H1 (cell line): ENCODE measurements around the gene MICU2. TPM values are rescaled to one million over a fixed set of nuclear protein-coding genes. Genes with fewer than 3 reads are reported as not detected.

Experiments used
- CTCF ChIA-PET: fragments of 300-600 bp; sonication (Branson Sonifier 250); formaldehyde crosslinking; loops from one replicate; lab custom pipeline; 2021; ENCODE audit not compliant: partially characterized antibody; lab: Charles Lee
- POLR2A ChIA-PET: fragments of 300-600 bp; sonication (Branson Sonifier 250); formaldehyde crosslinking; loops from one replicate; lab custom pipeline; 2021; ENCODE audit warnings: inconsistent platforms; ENCODE audit not compliant: partially characterized antibody; lab: Charles Lee
- DNase-seq, 2 experiments: peaks; one replicate each; pipeline versions ENCODE4 v3.0.0 to v3.0.0-alpha.2; 2010 to 2022; ENCODE audit warnings: low spot score in 2 of 2, low read depth in 1 of 2, mixed read lengths in 1 of 2
- FAIRE-seq: peaks from 2 replicates; lab custom pipeline; 2011; peaks lifted over from hg19 to GRCh38; lab: Jason Lieb, UNC
- H2AFZ ChIP-seq: 2 replicates; pipeline ENCODE4 v1.8.1; 2012; ENCODE audit warnings: low read length, inconsistent platforms
- H2AK5ac ChIP-seq: 2 replicates; pipeline ENCODE4 v1.6.1; 2013; ENCODE audit warnings: low read depth, low read length
- H2BK120ac ChIP-seq: replicated peaks from 2 replicates; pipeline ENCODE3; 2013; ENCODE audit warnings: low read depth, low read length, inconsistent platforms
- H2BK12ac ChIP-seq: 2 replicates; pipeline ENCODE4 v1.6.1; 2013; ENCODE audit warnings: low read depth, low read length
- H2BK15ac ChIP-seq: 2 replicates; pipeline ENCODE4 v1.6.1; 2013; ENCODE audit warnings: low read length
- H2BK20ac ChIP-seq: 2 replicates; pipeline ENCODE4 v1.6.1; 2013; ENCODE audit warnings: low read length
- H2BK5ac ChIP-seq: 2 replicates; pipeline ENCODE4 v1.6.1; 2013; ENCODE audit warnings: low read depth, low read length
- H3K14ac ChIP-seq: 2 replicates; pipeline ENCODE4 v1.6.1; 2013; ENCODE audit warnings: inconsistent platforms; ENCODE audit not compliant: insufficient read length
- H3K18ac ChIP-seq: 2 replicates; pipeline ENCODE4 v1.6.1; 2013; ENCODE audit warnings: low read length; ENCODE audit errors: extremely low read depth
- H3K23ac ChIP-seq: 2 replicates; pipeline ENCODE4 v1.6.1; 2013; ENCODE audit warnings: inconsistent platforms; ENCODE audit not compliant: insufficient read length
- H3K23me2 ChIP-seq: 2 replicates; pipeline ENCODE4 v1.6.1; 2013; ENCODE audit warnings: low read depth, low read length
- H3K27ac ChIP-seq: 2 replicates; pipeline ENCODE4 v1.6.1; 2011; ENCODE audit warnings: low read depth, low read length, inconsistent platforms
- H3K27me3 ChIP-seq, 4 experiments: replicated peaks in 1 of 4; 1 replicate in 1 of 4; 2 replicates in 3 of 4; pipeline versions ENCODE4 v1.6.1 to v1.8.1; 2011 to 2013; ENCODE audit warnings: low read length in 3 of 4, mild to moderate bottlenecking in 3 of 4, inconsistent platforms in 2 of 4, mixed read lengths in 2 of 4, moderate library complexity in 1 of 4; ENCODE audit not compliant: control insufficient read depth in 3 of 4, insufficient read depth in 3 of 4; ENCODE audit errors: extremely low read depth in 1 of 4
- H3K36me3 ChIP-seq, 4 experiments: 2 replicates each; pipeline versions ENCODE4 v1.6.1 to v1.8.1; 2011 to 2013; ENCODE audit warnings: mild to moderate bottlenecking in 4 of 4, low read length in 3 of 4, moderate library complexity in 2 of 4, control low read depth in 1 of 4, inconsistent platforms in 1 of 4; ENCODE audit not compliant: insufficient read depth in 4 of 4, control insufficient read depth in 2 of 4
- H3K4ac ChIP-seq: replicated peaks from 2 replicates; pipeline ENCODE3; 2013; ENCODE audit warnings: low read length, low read depth, mixed read lengths, inconsistent platforms; ENCODE audit not compliant: insufficient read length
- H3K4me1 ChIP-seq, 4 experiments: replicated peaks in 1 of 4; 1 replicate in 1 of 4; 2 replicates in 3 of 4; pipeline versions ENCODE4 v1.6.1 to v1.8.1; 2011 to 2013; ENCODE audit warnings: low read length in 3 of 4, inconsistent platforms in 2 of 4, mixed read lengths in 1 of 4; ENCODE audit not compliant: insufficient read depth in 4 of 4, control insufficient read depth in 3 of 4
- H3K4me2 ChIP-seq, 2 experiments: 2 replicates each; pipeline versions ENCODE4 v1.6.1 to v1.8.1; 2011 to 2013; ENCODE audit warnings: low read depth in 2 of 2, low read length in 2 of 2, control low read depth in 1 of 2, inconsistent platforms in 1 of 2, mild to moderate bottlenecking in 1 of 2; ENCODE audit not compliant: insufficient read depth in 1 of 2
- H3K4me3 ChIP-seq, 4 experiments: fragments of 200-600, 300-600 bp in 1 of 4; sonication (generic), shearing (Covaris generic), sonication (Bioruptor Twin) in 1 of 4; 2 replicates each; pipeline versions ENCODE4 v1.5.1 to v1.8.1; 2011 to 2016; ENCODE audit warnings: low read length in 4 of 4, low read depth in 3 of 4, control low read depth in 2 of 4, inconsistent platforms in 2 of 4, mild to moderate bottlenecking in 2 of 4, mixed read lengths in 1 of 4, moderate library complexity in 1 of 4; ENCODE audit not compliant: insufficient read depth in 2 of 4; ENCODE audit errors: extremely low read depth in 1 of 4
- H3K56ac ChIP-seq: replicated peaks from 2 replicates; pipeline ENCODE3; 2013; ENCODE audit warnings: low read depth, mild to moderate bottlenecking, mixed read lengths, low read length, inconsistent platforms; ENCODE audit not compliant: insufficient read length
- H3K79me1 ChIP-seq: 2 replicates; pipeline ENCODE4 v1.6.1; 2013; ENCODE audit warnings: low read depth, low read length, control low read depth
- H3K79me2 ChIP-seq, 2 experiments: 2 replicates each; pipeline versions ENCODE4 v1.6.1 to v1.8.1; 2012 to 2013; ENCODE audit warnings: low read length in 2 of 2, mild to moderate bottlenecking in 2 of 2, inconsistent platforms in 1 of 2; ENCODE audit not compliant: insufficient read depth in 2 of 2, control insufficient read depth in 1 of 2
- H3K9ac ChIP-seq, 4 experiments: replicated peaks in 1 of 4; 1 replicate in 1 of 4; 2 replicates in 3 of 4; pipeline versions ENCODE4 v1.6.1 to v1.8.1; 2011 to 2013; ENCODE audit warnings: low read depth in 3 of 4, low read length in 3 of 4, control low read depth in 2 of 4, mild to moderate bottlenecking in 2 of 4, moderate library complexity in 2 of 4, inconsistent platforms in 1 of 4; ENCODE audit errors: extremely low read depth in 1 of 4
- H3K9me3 ChIP-seq, 2 experiments: 2 replicates each; pipeline versions ENCODE4 v1.6.1 to v1.8.1; 2012 to 2013; ENCODE audit warnings: mild to moderate bottlenecking in 2 of 2, moderate library complexity in 2 of 2, control low read depth in 1 of 2, inconsistent platforms in 1 of 2, low read depth in 1 of 2, low read length in 1 of 2, mixed read lengths in 1 of 2; ENCODE audit not compliant: insufficient read depth in 2 of 2
- H4K20me1 ChIP-seq, 2 experiments: replicated peaks in 1 of 2; 2 replicates each; pipeline versions ENCODE3 to v1.8.1; 2011 to 2013; ENCODE audit warnings: inconsistent platforms in 2 of 2, low read length in 2 of 2, mild to moderate bottlenecking in 1 of 2; ENCODE audit not compliant: insufficient read depth in 2 of 2, control insufficient read depth in 1 of 2
- H4K5ac ChIP-seq: 2 replicates; pipeline ENCODE4 v1.6.1; 2013; ENCODE audit warnings: low read length, low read depth, mixed read lengths, inconsistent platforms; ENCODE audit not compliant: insufficient read length
- H4K8ac ChIP-seq: 2 replicates; pipeline ENCODE4 v1.8.0; 2013; ENCODE audit warnings: mild to moderate bottlenecking, moderate library complexity, low read length, inconsistent platforms; ENCODE audit not compliant: insufficient read depth; ENCODE audit errors: extremely low read depth
- H4K91ac ChIP-seq: replicated peaks from 2 replicates; pipeline ENCODE3; 2013; ENCODE audit warnings: low read length, mixed read lengths, inconsistent platforms; ENCODE audit not compliant: insufficient read length
- BACH1 ChIP-seq: IDR thresholded peaks from 2 replicates; pipeline ENCODE4 v1.6.1; 2012; ENCODE audit warnings: low read length, improper control_type of control experiment
- CBX5 ChIP-seq: fragments of 300-800, 300-1000 bp; sonication (generic); IDR thresholded peaks from 2 replicates; pipeline ENCODE4 v1.7.1; 2016; ENCODE audit warnings: antibody characterized with exemption, low read length, low read depth
- EZH2 ChIP-seq: fragments of 200-600 bp; sonication (generic); IDR thresholded peaks from 2 replicates; pipeline ENCODE4 v1.7.1; 2012; ENCODE audit warnings: low read depth, mild to moderate bottlenecking, moderate library complexity, low read length, inconsistent platforms; ENCODE audit not compliant: severe bottlenecking
- GABPA ChIP-seq: IDR thresholded peaks from 2 replicates; pipeline ENCODE4 v1.6.1; 2011; ENCODE audit warnings: mild to moderate bottlenecking, low read length, moderate library complexity, borderline replicate concordance; ENCODE audit not compliant: insufficient read depth
- HDAC6 ChIP-seq: IDR thresholded peaks from one replicate; pipeline ENCODE4 v1.7.1; 2012; ENCODE audit warnings: low read depth, mild to moderate bottlenecking, inconsistent platforms, low read length, moderate library complexity
- KDM5A ChIP-seq: fragments of 200-600 bp; IDR thresholded peaks from 2 replicates; pipeline ENCODE4 v1.7.1; 2012; ENCODE audit warnings: mild to moderate bottlenecking, low read length, inconsistent platforms, mixed read lengths
- MAFK ChIP-seq: IDR thresholded peaks from 2 replicates; pipeline ENCODE4 v1.6.1; 2012; ENCODE audit warnings: low read depth, mild to moderate bottlenecking, improper control_type of control experiment, low read length
- NRF1 ChIP-seq: IDR thresholded peaks from 2 replicates; pipeline ENCODE4 v1.6.1; 2011; ENCODE audit warnings: mild to moderate bottlenecking, low read depth, low read length, improper control_type of control experiment
- RAD21 ChIP-seq, 2 experiments: IDR thresholded peaks in 1 of 2; conservative IDR thresholded peaks in 1 of 2; 2 replicates each; pipeline ENCODE4 v1.6.1; 2011; ENCODE audit warnings: low read depth in 2 of 2, low read length in 2 of 2, improper control_type of control experiment in 1 of 2, inconsistent platforms in 1 of 2, mild to moderate bottlenecking in 1 of 2, moderate library complexity in 1 of 2
- RBBP5 ChIP-seq: IDR thresholded peaks from 2 replicates; pipeline ENCODE4 v1.7.1; 2012; ENCODE audit warnings: low read depth, mild to moderate bottlenecking, inconsistent platforms, low read length, moderate library complexity, borderline replicate concordance
- SUZ12 ChIP-seq: fragments of 200-600 bp; sonication (generic); IDR thresholded peaks from 2 replicates; pipeline ENCODE4 v1.6.1; 2012; ENCODE audit warnings: mild to moderate bottlenecking, inconsistent platforms, low read length, moderate library complexity, mixed read lengths
- USF2 ChIP-seq: IDR thresholded peaks from 2 replicates; pipeline ENCODE4 v1.6.1; 2011; ENCODE audit warnings: low read length, improper control_type of control experiment
- YY1 ChIP-seq: IDR thresholded peaks from 2 replicates; pipeline ENCODE4 v1.6.1; 2011; ENCODE audit warnings: low read depth, mild to moderate bottlenecking, low read length
- WGBS, 2 experiments: shearing (Covaris generic) in 1 of 2; methylation state at CpG; one replicate each; pipeline versions ENCODE4 v1.1.6 to v1.1.7; 2013 to 2015; ENCODE audit warnings: low lambda C conversion rate in 2 of 2, mixed read lengths in 2 of 2, inconsistent platforms in 1 of 2, low coverage in 1 of 2, missing lambda C conversion rate in 1 of 2; ENCODE audit not compliant: insufficient replicate concordance in 2 of 2, insufficient coverage in 1 of 2, insufficient read length in 1 of 2; ENCODE audit errors: extremely low coverage in 1 of 2, missing lambda C conversion rate in 1 of 2; 5-methylcytosine and 5-hydroxymethylcytosine counted together
- polyA plus RNA-seq, 7 experiments: library from polyadenylated mRNA; depleted of rRNA in 3 of 7; stranded (reverse) in 5 of 7; unstranded in 2 of 7; fragments of >200 nt in 5 of 7; fragments of 200-250 nt in 2 of 7; gene quantifications; 1 replicate in 5 of 7; 2 replicates in 1 of 7; 4 replicates in 1 of 7; pipeline versions ENCODE4 v1.2.1 to v1.2.3, GENCODE V29; 2011 to 2013; ENCODE audit warnings: missing spikeins in 2 of 7, mixed read lengths in 2 of 7
- total RNA-seq: library from RNA; stranded (reverse); fragmentation: NEBNext Ultra II Directional; extraction: Animal tissue kit (Norgen Biotek cat#: 25700); gene quantifications from 2 replicates; pipeline ENCODE4 v1.2.1, GENCODE V29; 2021

The MICU2 gene
- total and polyA plus RNA-seq, 2 of the 8 experiments (the other 6 are each of a cell fraction or from before 2014, with no cell fraction given) = 34.6 to 36.5 TPM

GRCh38 chr13:21528616-21529015, 75.4 kb downstream of the MICU2 start:
- no peaks in the 10 kb centered on the region for H3K79me2 ChIP-seq
- no peak overlapping the region for H3K27ac ChIP-seq
- H3K18ac ChIP-seq = no peak overlapping the region
- H3K56ac ChIP-seq = no peak overlapping the region
- H3K36me3 ChIP-seq = no peaks in the 10 kb centered on the region
- no peak overlapping the region for H2AFZ ChIP-seq
- H2BK20ac ChIP-seq = no peak overlapping the region
- H2BK5ac ChIP-seq = no peak overlapping the region
- no peak overlapping the region for H2BK15ac ChIP-seq
- no peaks in the 10 kb centered on the region for H3K4me1 ChIP-seq
- no peak overlapping the region for H4K8ac ChIP-seq
- no peak overlapping the region for H2BK12ac ChIP-seq
- no peak overlapping the region for H2AK5ac ChIP-seq
- no peak overlapping the region for H3K4ac ChIP-seq
- H2BK120ac ChIP-seq = no peak overlapping the region
- H3K4me2 ChIP-seq = no peak overlapping the region
- no peaks in the 10 kb centered on the region for H4K20me1 ChIP-seq
- no peak overlapping the region for H3K14ac ChIP-seq
- FAIRE-seq (no peak), DNase-seq (no peak)
- H3K9ac ChIP-seq = no peak overlapping the region
- no peak overlapping the region for H3K23ac ChIP-seq
- H4K91ac ChIP-seq = no peak overlapping the region
- ChIA-PET CTCF (interaction anchor here (1.1 kb wide), 1 partner anchor 28 kb away, joined by 4 read pairs; no protein-coding TSS in a partner anchor), POLR2A (no interaction called here)
- 90% methylated on average over 6 of the region's 6 CpGs; no CpG with 5 or more reads in 1 of the 2 experiments for WGBS, 2 experiments
- no peaks in the 10 kb centered on the region for H3K79me1 ChIP-seq
- H3K4me3 ChIP-seq = no peak overlapping the region
- H3K23me2 ChIP-seq = no peaks in the 10 kb centered on the region
- no peaks in the 10 kb centered on the region for H3K9me3 ChIP-seq
- H3K27me3 ChIP-seq = no peaks in the 10 kb centered on the region
- no peak overlapping the region for H4K5ac ChIP-seq
- TF ChIP-seq RAD21 (IDR thresholded peaks at IDR 0.05 in 1 of 2, conservative IDR thresholded peaks at IDR 0.05 in 1 of 2; ENCODE audit: low read depth in 2 of 2, low read length in 2 of 2) (no peak), BACH1 (no peak), USF2 (no peak), NRF1 (no peak), HDAC6 (no peak), EZH2 (no peak), RBBP5 (no peak), YY1 (no peak), CBX5 (no peak), KDM5A (no peak), SUZ12 (no peak), GABPA (no peak), MAFK (no peak)
